ENCODE data around the gene SCN11A.

DNA sequence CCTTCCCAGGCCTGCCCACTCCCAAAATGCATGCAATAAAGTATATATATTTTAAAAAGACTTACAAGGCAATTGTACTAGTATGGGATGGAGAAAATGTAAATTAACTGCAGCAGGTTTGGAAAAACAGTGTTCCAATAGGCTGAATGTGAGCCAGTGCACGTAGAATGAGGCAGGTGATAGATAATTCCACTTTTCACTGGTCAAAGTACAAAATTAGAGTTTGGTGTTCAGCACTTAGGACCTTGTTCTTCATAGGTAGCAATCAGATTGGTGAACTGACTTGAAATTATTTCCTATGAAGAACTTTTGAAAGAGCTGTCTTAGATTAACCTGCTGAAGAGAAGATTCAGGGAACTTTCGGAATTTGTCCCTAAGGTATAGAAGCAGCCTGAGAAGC lies 2.0 kb upstream of the SCN11A start:
- TF ChIP-seq EZH2phosphoT487 (IDR thresholded peaks at IDR 0.05; ENCODE audit: borderline replicate concordance, low read depth, low read length), result no peak
- TF ChIP-seq, protein P1, sequence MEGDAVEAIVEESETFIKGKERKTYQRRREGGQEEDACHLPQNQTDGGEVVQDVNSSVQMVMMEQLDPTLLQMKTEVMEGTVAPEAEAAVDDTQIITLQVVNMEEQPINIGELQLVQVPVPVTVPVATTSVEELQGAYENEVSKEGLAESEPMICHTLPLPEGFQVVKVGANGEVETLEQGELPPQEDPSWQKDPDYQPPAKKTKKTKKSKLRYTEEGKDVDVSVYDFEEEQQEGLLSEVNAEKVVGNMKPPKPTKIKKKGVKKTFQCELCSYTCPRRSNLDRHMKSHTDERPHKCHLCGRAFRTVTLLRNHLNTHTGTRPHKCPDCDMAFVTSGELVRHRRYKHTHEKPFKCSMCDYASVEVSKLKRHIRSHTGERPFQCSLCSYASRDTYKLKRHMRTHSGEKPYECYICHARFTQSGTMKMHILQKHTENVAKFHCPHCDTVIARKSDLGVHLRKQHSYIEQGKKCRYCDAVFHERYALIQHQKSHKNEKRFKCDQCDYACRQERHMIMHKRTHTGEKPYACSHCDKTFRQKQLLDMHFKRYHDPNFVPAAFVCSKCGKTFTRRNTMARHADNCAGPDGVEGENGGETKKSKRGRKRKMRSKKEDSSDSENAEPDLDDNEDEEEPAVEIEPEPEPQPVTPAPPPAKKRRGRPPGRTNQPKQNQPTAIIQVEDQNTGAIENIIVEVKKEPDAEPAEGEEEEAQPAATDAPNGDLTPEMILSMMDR (conservative IDR thresholded peaks at IDR 0.05; ENCODE audit: low read length), result no peak
